Common myeloid progenitor, CD34-positive (primary cell): Measurements from ENCODE around the gene KCNN3.

Experiments
- CTCF ChIA-PET: fragments of 350-600 bp; sonication (Branson Sonifier 250); formaldehyde crosslinking; loops from one replicate; lab custom pipeline; 2021; ENCODE audit warnings: antibody characterized with exemption; lab: Charles Lee
- POLR2A ChIA-PET: fragments of 350-600 bp; sonication (Branson Sonifier 250); formaldehyde crosslinking; loops from one replicate; lab custom pipeline; 2021; ENCODE audit warnings: antibody characterized with exemption; lab: Charles Lee
- DNase-seq, 3 donors: peaks; one replicate each; pipeline versions ENCODE4 v3.0.0 to v3.0.0-alpha.2; 2013
- H3K27ac ChIP-seq, 2 experiments: 1 replicate in 1 of 2; 2 replicates in 1 of 2; pipeline ENCODE4 v1.7.0; 2013; ENCODE audit warnings: inconsistent platforms in 2 of 2, low read length in 2 of 2, mild to moderate bottlenecking in 2 of 2, low read depth in 1 of 2, moderate library complexity in 1 of 2; ENCODE audit not compliant: severe bottlenecking in 2 of 2, insufficient read depth in 1 of 2, poor library complexity in 1 of 2
- H3K27me3 ChIP-seq, 5 experiments: replicated peaks in 2 of 5; 1 replicate in 3 of 5; 2 replicates in 2 of 5; pipeline versions ENCODE4 v1.6.1 to v1.7.0; 2013; ENCODE audit warnings: low read length in 4 of 5, mild to moderate bottlenecking in 2 of 5, moderate library complexity in 2 of 5, inconsistent platforms in 1 of 5; ENCODE audit not compliant: insufficient read depth in 5 of 5, control insufficient read depth in 4 of 5
- H3K36me3 ChIP-seq, 4 experiments: 1 replicate in 2 of 4; 2 replicates in 2 of 4; pipeline versions ENCODE4 v1.6.1 to v1.7.0; 2013; ENCODE audit warnings: low read length in 3 of 4, control low read depth in 1 of 4, mild to moderate bottlenecking in 1 of 4; ENCODE audit not compliant: control insufficient read depth in 4 of 4, insufficient read depth in 4 of 4
- H3K4me1 ChIP-seq, 4 experiments: 1 replicate in 3 of 4; 2 replicates in 1 of 4; pipeline versions ENCODE4 v1.6.1 to v1.7.1; 2013; ENCODE audit warnings: low read length in 3 of 4, mild to moderate bottlenecking in 3 of 4, control low read depth in 1 of 4, inconsistent platforms in 1 of 4, moderate library complexity in 1 of 4; ENCODE audit not compliant: control insufficient read depth in 4 of 4, insufficient read depth in 4 of 4; ENCODE audit errors: control extremely low read depth in 1 of 4
- H3K4me3 ChIP-seq, 7 experiments: 1 replicate in 4 of 7; 2 replicates in 3 of 7; pipeline versions ENCODE4 v1.5.1 to v1.7.0; 2013; ENCODE audit warnings: mild to moderate bottlenecking in 7 of 7, low read length in 6 of 7, moderate library complexity in 6 of 7, inconsistent platforms in 2 of 7, low read depth in 2 of 7, control low read depth in 1 of 7; ENCODE audit not compliant: insufficient read depth in 4 of 7, control insufficient read depth in 1 of 7; ENCODE audit errors: extremely low read depth in 1 of 7
- H3K9me3 ChIP-seq, 5 experiments: 1 replicate in 4 of 5; 2 replicates in 1 of 5; pipeline versions ENCODE4 v1.6.1 to v1.7.1; 2013; ENCODE audit warnings: low read length in 4 of 5, mild to moderate bottlenecking in 2 of 5, inconsistent platforms in 1 of 5, low read depth in 1 of 5, moderate library complexity in 1 of 5; ENCODE audit not compliant: control insufficient read depth in 4 of 5, insufficient read depth in 2 of 5; ENCODE audit errors: control extremely low read depth in 1 of 5
- WGBS: methylation state at CpG from one replicate; pipeline ENCODE4 v1.1.5; 2013; ENCODE audit not compliant: insufficient coverage; 5-methylcytosine and 5-hydroxymethylcytosine counted together

The KCNN3 gene

GRCh38 chr1:154745750-154746425, 124.2 kb downstream of the KCNN3 start:
- Histone ChIP-seq H3K4me1 (peaks cover 5 to 41% (median 24%) of the 10 kb centered on the region in 4 experiments), H3K27me3 (no peaks in the 10 kb centered on the region), H3K4me3 (no peak overlapping the region), H3K36me3 (no peaks in the 10 kb centered on the region), H3K27ac (no peak overlapping the region), H3K9me3 (no peaks in the 10 kb centered on the region)
- 84% methylated on average over 10 of the region's 12 CpGs for WGBS
- ChIA-PET POLR2A (interaction anchor here (0.6 kb wide), 1 partner anchor 16 kb away, joined by 3 read pairs; no protein-coding TSS in a partner anchor), CTCF (interaction anchor here (2.4 to 2.9 kb wide), 2 partner anchors 15 to 17 kb away, joined by 12 read pairs; no protein-coding TSS in a partner anchor)
- DNase-seq = no peak

- Histone ChIP-seq H3K4me1 (peaks cover 5 to 41% (median 24%) of the 10 kb centered on the region in 4 experiments), H3K36me3 (no peaks in the 10 kb centered on the region), H3K27me3 (no peaks in the 10 kb centered on the region), H3K27ac (no peak overlapping the region), H3K4me3 (no peak overlapping the region), H3K9me3 (no peaks in the 10 kb centered on the region)
- ChIA-PET POLR2A (interaction anchor here (0.6 kb wide), 1 partner anchor 16 kb away, joined by 3 read pairs; no protein-coding TSS in a partner anchor), CTCF (interaction anchor here (1.3 kb wide), 1 partner anchor 67 kb away, joined by 3 read pairs; no protein-coding TSS in a partner anchor)
- 93% methylated on average over 5 of the region's 5 CpGs for WGBS
- DNase-seq = peak in 1 of 3 donors; percentile 42
Measured at GRCh38 chr1:154745286-154745731, 124.8 kb downstream of the KCNN3 start.

GRCh38 chr1:154744352-154745035, 125.6 kb downstream of the KCNN3 start:
- peaks cover 5 to 41% (median 24%) of the 10 kb centered on the region in 4 experiments for H3K4me1 ChIP-seq
- no peak overlapping the region for H3K4me3 ChIP-seq
- 86% methylated on average over 7 of the region's 9 CpGs for WGBS
- H3K36me3 ChIP-seq = no peaks in the 10 kb centered on the region
- no peak overlapping the region for H3K27ac ChIP-seq
- H3K9me3 ChIP-seq = no peaks in the 10 kb centered on the region
- no peaks in the 10 kb centered on the region for H3K27me3 ChIP-seq
- DNase-seq = no peak
- ChIA-PET CTCF (interaction anchor here (0.5 to 1.4 kb wide), 3 partner anchors 22 to 613 kb away, joined by 3 to 4 read pairs (median 3); no protein-coding TSS in a partner anchor), POLR2A (interaction anchor here (0.6 kb wide), 1 partner anchor 8 kb away, joined by 3 read pairs; no protein-coding TSS in a partner anchor)

GRCh38 chr1:154743526-154744036, 126.5 kb downstream of the KCNN3 start:
- POLR2A ChIA-PET = interaction anchor here (0.6 kb wide), 1 partner anchor 9 kb away, joined by 3 read pairs; no protein-coding TSS in a partner anchor

GRCh38 chr1:154742606-154743005, 127.5 kb downstream of the KCNN3 start:
- Histone ChIP-seq H3K4me3 (no peak overlapping the region), H3K27me3 (no peaks in the 10 kb centered on the region), H3K4me1 (peaks cover 0 to 28% (median 14%) of the 10 kb centered on the region in 4 experiments), H3K9me3 (no peaks in the 10 kb centered on the region), H3K36me3 (no peaks in the 10 kb centered on the region), H3K27ac (no peak overlapping the region)
- 97% methylated on average over 11 of the region's 11 CpGs for WGBS
- no peak for DNase-seq
- ChIA-PET CTCF (interaction anchor here (1.0 to 1.6 kb wide), 3 partner anchors 10 to 21 kb away, joined by 3 to 8 read pairs (median 5); no protein-coding TSS in a partner anchor), POLR2A (no interaction called here)

More at GRCh38 chr1:154743526-154744036, 126.5 kb downstream of the KCNN3 start:
- WGBS = 100% methylated on average over 8 of the region's 9 CpGs
- no peaks in the 10 kb centered on the region for H3K27me3 ChIP-seq
- CTCF ChIA-PET = interaction anchor here (0.9 to 1.4 kb wide), 2 partner anchors 14 to 21 kb away, joined by 3 to 4 read pairs; no protein-coding TSS in a partner anchor
- no peaks in the 10 kb centered on the region for H3K9me3 ChIP-seq
- DNase-seq = no peak
- no peak overlapping the region for H3K4me3 ChIP-seq
- no peak overlapping the region for H3K27ac ChIP-seq
- H3K36me3 ChIP-seq = no peaks in the 10 kb centered on the region
- H3K4me1 ChIP-seq = peaks cover 5 to 37% (median 24%) of the 10 kb centered on the region in 4 experiments

GRCh38 chr1:154741741-154742495, 128.2 kb downstream of the KCNN3 start:
- DNase-seq = no peak
- Histone ChIP-seq H3K9me3 (no peaks in the 10 kb centered on the region), H3K36me3 (no peaks in the 10 kb centered on the region), H3K27me3 (no peaks in the 10 kb centered on the region), H3K4me1 (peaks cover 0 to 22% (median 7%) of the 10 kb centered on the region in 4 experiments), H3K4me3 (no peak overlapping the region), H3K27ac (no peak overlapping the region)
- POLR2A ChIA-PET = no interaction called here
- CTCF ChIA-PET = interaction anchor here (1.0 to 3.6 kb wide), 4 partner anchors 11 to 21 kb away, joined by 3 to 12 read pairs (median 6); no protein-coding TSS in a partner anchor
- 91% methylated on average over 14 of the region's 15 CpGs for WGBS
